Mucosa of descending colon (tissue), 3 donors: Measurements from ENCODE around the gene PLA2G4F. TPM values are rescaled to one million over a fixed set of nuclear protein-coding genes. Genes with fewer than 3 reads are reported as not detected.
"Not testable (repeated sequence)": the region's sequence is repeated elsewhere in the genome, so short reads cannot be mapped to it uniquely, and the experiment has no call there.

Experiments
- ATAC-seq: fragments of 200-7000 bp; cut with Tn5 transposase; one replicate; pipeline ENCODE4 v1.9.1; 2020; ENCODE audit warnings: mild to moderate bottlenecking, moderate library complexity
- DNase-seq, 3 donors: peaks; one replicate each; pipeline ENCODE4 v3.0.0-alpha.2; 2020
- H3K36me3 ChIP-seq: fragments of 200-600 bp; one replicate; pipeline ENCODE4 v1.8.0; 2021; ENCODE audit warnings: low read depth, mild to moderate bottlenecking
- H3K4me1 ChIP-seq: fragments of 200-600 bp; one replicate; pipeline ENCODE4 v1.8.0; 2021; ENCODE audit warnings: low read depth, mild to moderate bottlenecking
- H3K4me3 ChIP-seq: fragments of 200-600 bp; one replicate; pipeline ENCODE4 v1.8.0; 2021; ENCODE audit warnings: mild to moderate bottlenecking
- H3K9me3 ChIP-seq: fragments of 200-600 bp; one replicate; pipeline ENCODE4 v1.8.0; 2021; ENCODE audit warnings: mild to moderate bottlenecking
- CTCF ChIP-seq: fragments of 200-600 bp; IDR thresholded peaks from one replicate; pipeline ENCODE4 v1.8.0; 2022; ENCODE audit warnings: antibody characterized with exemption, mild to moderate bottlenecking
- intact Hi-C, 2 donors: fragments of 100-400 bp; cut with DNase I in 1 of 2; cut with micrococcal nuclease in 1 of 2; formaldehyde crosslinking; loops; one replicate each; pipeline versions ENCODE4 v1.11.0 to v1.11.1; 2022; cut with DNase I, micrococcal nuclease
- total RNA-seq, 3 donors: library from RNA; stranded (reverse); fragmentation: NEBNext Ultra II Directional in 2 of 3; extraction: Animal tissue kit (Norgen Biotek cat#: 25700) in 2 of 3; gene quantifications; one replicate each; pipeline versions ENCODE4 v1.2.1 to v1.2.4, GENCODE V29; 2021 to 2023
- donor health status: DM: no; HTN: no; CAD: no; lungs with moderate emphysema.
- donor health status: DM: no; HTN: no; CAD: no.
- donor health status: DM: no; HTN: yes; CAD: no.

PLA2G4F gene
- total RNA-seq, 3 donors from 2014 or later, result 23.4 to 66.9 (median 41.2) TPM

- intact Hi-C loops, result no loop called here
- Histone ChIP-seq H3K9me3 (no peaks in the 10 kb centered on the region), H3K4me1 (peaks cover 8% of the 10 kb centered on the region), H3K36me3 (no peaks in the 10 kb centered on the region), H3K4me3 (no peak overlapping the region)
- DNase-seq (no peak), ATAC-seq (peak; percentile 89)
- no peak for TF ChIP-seq CTCF
These were observed 56.2 kb downstream of the PLA2G4F start for GRCh38 chr15:42100021-42100800.

GRCh38 chr15:42097018-42097417 lies 59.4 kb downstream of the PLA2G4F start:
- ATAC-seq (no peak), DNase-seq (no peak)
- no peak overlapping the region for H3K4me3 ChIP-seq
- no peak for TF ChIP-seq CTCF
- no peaks in the 10 kb centered on the region for H3K9me3 ChIP-seq
- no peaks in the 10 kb centered on the region for H3K36me3 ChIP-seq
- intact Hi-C loops, result no loop called here
- peaks cover 8% of the 10 kb centered on the region for H3K4me1 ChIP-seq

- no peaks in the 10 kb centered on the region for H3K36me3 ChIP-seq
- TF ChIP-seq CTCF, result no peak
- H3K9me3 ChIP-seq, result no peaks in the 10 kb centered on the region
- intact Hi-C loops, result no loop called here
- DNase-seq, result no peak
- peak; percentile 30 for ATAC-seq
- no peak within 1 kb of the TSS for H3K4me3 ChIP-seq
- no peaks in the 10 kb centered on the region for H3K4me1 ChIP-seq
These were observed 61.9 kb downstream of the PLA2G4F start, which contains the start of gene PLA2G4D for GRCh38 chr15:42094512-42094963. PLA2G4D (minus strand) TSS chr15:42094562; CDS start chr15:42094459, 103 bp downstream.

- intact Hi-C loops, result no loop called here
- DNase-seq, result no peak
- Histone ChIP-seq H3K4me1 (no peaks in the 10 kb centered on the region), H3K9me3 (no peaks in the 10 kb centered on the region), H3K36me3 (no peaks in the 10 kb centered on the region), H3K4me3 (no peak overlapping the region)
- ATAC-seq, result no peak
- TF ChIP-seq CTCF, result no peak
These were observed 62.5 kb downstream of the PLA2G4F start for GRCh38 chr15:42093966-42094365.

GRCh38 chr15:42092398-42093318 lies 63.8 kb downstream of the PLA2G4F start:
- DNase-seq, result no peak

GRCh38 chr15:42091753-42092397 lies 64.6 kb downstream of the PLA2G4F start:
- H3K4me3 ChIP-seq, intact Hi-C loops, ATAC-seq, H3K36me3 ChIP-seq, DNase-seq, H3K4me1 ChIP-seq, H3K9me3 ChIP-seq: not testable (repeated sequence)

More at GRCh38 chr15:42092398-42093318, 63.8 kb downstream of the PLA2G4F start:
- Histone ChIP-seq H3K9me3 (no peaks in the 10 kb centered on the region), H3K36me3 (no peaks in the 10 kb centered on the region), H3K4me1 (no peaks in the 10 kb centered on the region), H3K4me3 (no peak overlapping the region)
- ATAC-seq, result no peak
- no peak for TF ChIP-seq CTCF
- intact Hi-C loops, result no loop called here
